Left hindlimb (tissue), 1 donor: ENCODE measurements around the gene MST1.

Experiments
- DNase-seq: peaks from one replicate; pipeline ENCODE4 v3.0.0-alpha.2; 2018

Gene MST1

GRCh38 chr3:49717959-49718857, 28.9 kb upstream of the MST1 start:
- peak; percentile 30 for DNase-seq

GRCh38 chr3:49717211-49717958, 28.1 kb upstream of the MST1 start:
- peak; percentile 21 for DNase-seq

DNA sequence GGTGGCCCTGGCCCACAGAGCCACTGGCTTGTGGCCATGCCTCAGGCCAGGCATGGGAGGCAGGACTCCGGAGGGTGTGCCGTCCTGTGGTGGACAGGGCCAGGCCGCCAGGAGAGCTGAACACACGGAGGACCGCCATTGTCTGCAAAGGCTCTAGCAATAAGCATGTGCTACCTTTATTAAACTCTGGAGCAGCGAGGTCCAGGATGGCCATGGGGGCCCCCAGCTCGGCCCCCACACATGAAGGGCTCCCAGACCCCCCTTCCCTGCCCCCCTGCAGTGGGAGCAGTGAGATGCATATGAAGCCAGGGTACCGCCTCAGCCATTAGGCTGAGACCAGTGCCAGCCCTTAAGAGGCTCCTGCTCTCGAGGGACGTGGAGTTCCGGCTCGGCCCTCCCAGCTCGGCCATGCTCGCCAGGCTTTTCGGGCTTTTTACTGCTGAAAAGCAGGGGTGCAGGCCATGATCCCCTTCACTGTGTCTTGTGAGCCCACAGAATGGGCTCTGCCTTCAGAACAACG, 27.5 kb upstream of the MST1 start:
- peak; percentile 31 for DNase-seq

- peak; percentile 26 for DNase-seq
Observed at GRCh38 chr3:49716169-49716568, 26.9 kb upstream of the MST1 start.

DNA sequence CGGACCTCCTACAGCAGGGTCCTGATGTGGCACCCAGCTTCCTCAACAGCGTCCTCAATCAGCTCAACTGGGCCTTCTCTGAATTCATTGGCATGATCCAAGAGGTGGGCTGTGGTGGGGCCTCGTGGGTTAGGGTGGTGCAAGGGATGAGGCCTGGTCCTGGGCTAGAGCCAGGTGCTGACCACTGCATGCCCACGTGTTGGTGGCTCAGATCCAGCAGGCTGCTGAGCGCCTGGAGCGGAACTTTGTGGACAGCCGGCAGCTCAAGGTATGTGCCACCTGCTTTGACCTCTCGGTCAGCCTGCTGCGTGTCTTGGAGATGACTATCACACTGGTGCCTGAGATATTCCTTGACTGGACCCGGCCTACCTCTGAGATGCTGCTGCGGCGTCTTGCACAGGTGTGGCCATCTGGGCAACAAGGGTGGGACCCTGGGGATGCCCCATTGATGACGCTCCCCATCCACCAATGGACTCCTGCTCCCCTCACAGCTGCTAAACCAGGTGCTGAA, 26.4 kb upstream of the MST1 start:
- DNase-seq, result peak; percentile 16

DNA sequence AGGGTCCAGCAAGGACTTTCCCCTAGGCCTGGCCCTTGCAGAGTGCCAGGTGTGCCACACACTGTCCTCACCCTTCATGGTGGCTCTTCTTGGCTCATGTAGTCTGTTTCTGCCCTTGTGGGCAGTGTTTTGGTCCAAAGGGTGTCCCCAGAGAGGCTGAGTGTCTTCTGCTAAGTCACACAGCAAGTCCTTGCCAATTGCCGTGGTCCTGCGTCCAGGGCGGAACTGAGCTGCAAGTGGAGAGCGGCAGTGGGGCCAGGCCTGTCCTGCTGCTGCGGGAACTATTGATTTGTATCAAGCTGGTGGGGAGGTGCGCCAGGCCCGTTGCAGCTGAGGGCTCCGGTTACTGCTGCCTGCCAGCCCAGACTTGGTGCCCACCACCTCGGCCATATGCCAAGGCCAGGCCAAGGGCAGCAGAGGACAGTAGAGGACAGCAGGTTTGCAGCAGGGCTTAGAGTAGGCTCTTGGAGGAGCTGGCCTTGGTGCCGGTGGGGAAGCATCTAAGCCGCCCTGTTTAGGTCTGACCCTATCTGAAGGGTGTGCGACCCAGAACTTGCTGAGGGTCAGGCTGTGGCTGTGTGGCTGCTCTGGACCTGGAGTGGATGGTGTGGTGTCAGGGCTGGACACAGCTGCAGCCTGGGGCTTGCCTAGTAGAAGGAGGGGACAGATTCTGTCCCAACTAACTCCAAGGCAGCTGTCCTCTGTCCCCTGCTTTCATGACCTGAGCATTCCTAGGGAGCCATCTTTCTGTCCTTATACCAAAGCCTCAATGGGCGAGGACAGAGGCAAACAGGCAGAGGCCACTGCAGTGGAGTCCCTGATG, 25.7 kb upstream of the MST1 start:
- no peak for DNase-seq

DNA sequence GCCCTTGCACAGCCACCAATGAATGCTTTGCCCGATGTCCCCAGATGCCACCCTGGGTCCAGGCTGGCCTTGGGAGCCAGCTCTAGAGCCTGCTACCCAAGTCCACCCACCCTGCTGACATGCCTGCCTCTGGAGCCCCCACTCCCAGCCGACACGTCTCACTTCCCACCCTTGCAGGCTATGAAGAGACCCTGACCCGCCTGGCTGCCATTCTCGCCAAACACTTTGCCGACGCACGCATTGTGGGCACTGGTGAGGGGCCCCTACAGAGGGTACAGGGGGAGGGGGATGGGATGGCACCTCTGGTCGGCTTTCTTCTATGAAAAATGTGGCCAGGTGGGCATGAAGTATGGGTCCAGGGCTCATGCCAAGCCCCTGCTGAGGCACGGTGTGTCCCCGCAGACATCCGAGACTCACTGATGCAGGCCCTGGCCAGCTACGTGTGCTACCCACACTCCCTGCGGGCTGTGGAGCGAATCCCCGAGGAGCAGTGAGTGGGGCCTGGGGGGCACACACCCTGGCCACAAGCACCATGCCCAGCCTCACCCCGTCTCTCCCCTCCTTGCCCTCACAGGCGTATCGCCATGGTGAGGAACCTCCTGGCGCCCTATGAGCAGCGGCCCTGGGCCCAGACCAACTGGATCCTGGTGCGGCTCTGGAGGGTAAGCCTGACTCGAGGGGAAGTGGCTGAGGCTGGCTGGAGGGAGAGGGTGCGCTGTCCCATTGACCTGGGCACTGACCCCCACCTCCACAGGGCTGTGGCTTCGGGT, 24.2 kb upstream of the MST1 start:
- no peak for DNase-seq

GRCh38 chr3:49712631-49713317, 23.5 kb upstream of the MST1 start:
- DNase-seq, result peak; percentile 18

DNA sequence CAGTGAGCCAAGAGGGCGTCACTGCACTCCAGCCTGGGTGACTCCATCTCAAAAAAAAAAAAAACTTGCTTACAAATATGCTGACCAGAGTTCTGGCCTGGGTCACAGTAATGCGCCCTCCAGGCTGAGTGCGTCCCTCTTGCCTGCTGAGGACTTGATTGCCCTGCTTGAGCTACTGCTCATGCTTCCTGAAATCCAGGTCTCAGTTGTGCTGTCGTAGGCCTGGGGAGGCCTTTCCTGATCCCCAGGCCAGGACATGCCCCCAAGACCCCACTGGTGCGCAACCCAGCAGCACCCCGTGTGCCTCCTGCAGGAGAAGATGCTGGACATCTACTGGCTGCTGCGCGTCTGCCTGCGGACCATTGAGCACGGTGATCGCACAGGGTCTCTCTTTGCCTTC, 22.9 kb upstream of the MST1 start:
- DNase-seq, result peak; percentile 22

DNA sequence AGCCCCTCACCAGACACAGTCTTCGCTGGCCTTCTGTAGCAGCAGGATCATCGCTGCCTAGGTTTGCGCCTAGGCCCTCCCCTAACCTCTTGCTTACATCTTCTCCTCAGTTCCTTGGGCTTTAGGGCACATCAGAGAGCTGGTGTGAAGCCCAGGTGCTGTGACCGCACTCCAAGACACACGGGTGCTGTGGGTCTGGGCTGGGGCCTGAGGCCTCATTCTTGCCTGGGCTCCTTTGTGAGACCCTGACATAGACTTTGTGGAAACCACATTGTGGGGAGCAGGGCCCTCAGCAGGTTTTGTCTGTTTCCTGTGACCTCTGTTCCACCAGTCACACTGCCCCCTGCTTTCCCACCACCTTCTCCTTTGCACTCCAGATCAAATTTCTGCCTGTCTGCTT, 22.2 kb upstream of the MST1 start:
- peak; percentile 24 for DNase-seq

GRCh38 chr3:49709852-49710251, 20.6 kb upstream of the MST1 start:
- DNase-seq, result no peak

GRCh38 chr3:49707113-49707480, 17.8 kb upstream of the MST1 start:
- peak; percentile 19 for DNase-seq

GRCh38 chr3:49706456-49707112, 17.3 kb upstream of the MST1 start:
- peak; percentile 20 for DNase-seq

GRCh38 chr3:49705390-49705960, 16.2 kb upstream of the MST1 start:
- peak; percentile 6 for DNase-seq

GRCh38 chr3:49704629-49705028, 15.4 kb upstream of the MST1 start:
- peak; percentile 25 for DNase-seq

DNA sequence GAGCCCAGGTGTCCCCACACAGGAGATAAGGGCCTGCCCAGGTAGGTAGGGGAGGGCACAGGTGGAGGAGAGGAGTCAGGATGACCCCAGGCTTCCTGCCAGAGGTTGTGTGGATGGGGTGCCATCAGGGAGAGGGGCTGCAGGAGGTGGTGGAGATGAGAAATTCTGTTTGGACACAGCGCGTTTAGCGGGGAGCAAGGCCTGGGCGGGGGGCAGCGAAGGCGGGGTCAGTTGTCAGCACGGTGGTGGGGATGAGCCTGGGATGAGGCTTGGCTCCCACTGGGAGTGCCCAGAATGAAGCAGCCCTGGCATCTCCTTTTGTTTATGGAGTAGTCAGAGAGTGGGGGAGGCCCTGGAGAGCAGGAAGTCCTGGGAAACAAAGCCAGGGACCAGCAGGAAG, 14.7 kb upstream of the MST1 start:
- DNase-seq, result peak; percentile 28

DNA sequence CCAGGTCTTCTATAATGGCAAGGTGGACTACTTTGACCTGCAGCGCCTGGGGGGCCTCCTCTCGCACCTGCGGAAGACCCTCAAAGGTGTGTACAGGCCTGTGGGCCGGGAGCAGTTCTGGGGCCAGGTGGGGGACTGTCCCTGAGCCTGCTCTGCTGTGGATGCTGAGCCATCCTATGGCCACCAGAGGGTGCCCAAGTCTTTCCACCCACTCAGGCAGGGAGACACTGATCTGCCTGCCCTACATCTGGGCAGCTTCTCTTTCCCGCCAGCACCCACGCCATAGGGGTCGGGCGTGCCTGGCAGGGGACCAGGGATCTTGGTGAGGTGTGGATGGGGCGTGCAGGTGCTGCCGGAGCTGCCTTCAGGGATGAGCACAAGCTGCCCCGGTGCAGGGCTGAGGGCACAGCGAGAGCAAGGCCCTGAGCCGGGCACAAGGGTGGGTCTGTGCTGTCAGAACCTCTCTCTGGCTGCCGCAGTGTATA, 14.2 kb upstream of the MST1 start:
- no peak for DNase-seq

DNA sequence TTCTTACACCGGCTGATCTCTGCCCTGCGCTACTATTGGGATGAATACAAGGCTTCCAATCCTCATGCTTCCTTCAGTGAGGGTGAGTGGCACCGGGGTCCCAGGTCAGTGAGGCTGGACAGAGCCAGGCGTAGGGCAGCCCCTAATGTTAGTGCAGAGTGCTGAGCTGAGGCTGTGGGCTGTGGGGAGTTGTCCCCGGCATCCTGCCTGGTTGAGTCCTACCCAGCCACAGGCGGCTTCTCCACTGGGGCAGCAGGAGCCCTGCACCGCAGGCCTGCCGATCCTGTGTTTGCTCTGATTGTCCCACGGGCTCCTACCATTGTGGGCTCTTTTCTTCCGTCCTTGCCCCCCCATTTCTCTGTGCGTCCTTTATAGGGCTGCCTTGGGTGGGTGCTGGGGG, 13.4 kb upstream of the MST1 start:
- DNase-seq, result no peak

DNA sequence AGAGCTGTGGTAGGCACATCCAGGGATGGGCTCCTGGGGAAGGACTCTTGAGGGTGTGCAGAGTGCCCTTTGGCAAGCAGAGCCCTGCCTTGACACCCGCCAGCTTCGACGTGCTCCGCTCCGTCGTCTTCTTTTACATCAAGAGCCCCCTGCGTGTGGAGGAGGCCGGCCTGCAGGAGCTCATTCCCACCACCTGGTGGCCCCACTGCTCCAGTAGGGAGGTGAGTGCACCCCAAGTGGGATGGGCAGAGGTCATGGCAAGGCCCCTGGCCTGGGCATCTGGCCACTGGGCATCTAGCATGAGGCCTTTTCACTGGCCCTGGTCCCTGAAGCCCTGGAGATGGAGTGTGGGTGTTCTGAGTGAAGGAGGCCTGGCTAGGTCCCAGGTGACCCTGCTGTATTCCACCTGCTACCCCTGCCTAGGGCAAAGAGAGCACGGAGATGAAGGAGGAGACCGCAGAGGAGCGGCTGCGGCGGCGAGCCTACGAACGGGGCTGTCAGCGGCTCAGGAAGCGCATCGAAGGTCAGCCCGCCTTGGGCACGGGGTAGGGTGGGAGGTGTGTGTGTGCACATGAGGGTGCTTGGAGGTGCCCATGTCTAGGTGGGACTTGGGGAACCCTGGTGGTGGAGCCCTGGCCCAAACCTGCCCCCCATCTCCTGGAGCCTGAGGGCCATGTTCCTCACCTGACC, 12.3 kb upstream of the MST1 start:
- DNase-seq, result no peak
